ENCODE measurements around the gene GDPD1.
A peak's percentile ranks its signal among the peaks of the same experiment; 100 is the strongest.

GDPD1 gene

GRCh38 chr17:59275618-59276017, 55.3 kb downstream of the GDPD1 start:
- no peaks in the 10 kb centered on the region for H3K27me3 ChIP-seq (ENCODE audit: low read depth, low read length)
- H3K27ac ChIP-seq (ENCODE audit: low read length): no peak overlapping the region
- H3K79me2 ChIP-seq (ENCODE audit: low read length): no peaks in the 10 kb centered on the region
- H3K4me3 ChIP-seq (ENCODE audit: low read length): no peak overlapping the region
- H3K4me2 ChIP-seq (ENCODE audit: low read length): no peak overlapping the region
- no peak for TF ChIP-seq EZH2phosphoT487 (IDR thresholded peaks at IDR 0.05; ENCODE audit: low read depth)
- TF ChIP-seq, protein P1, sequence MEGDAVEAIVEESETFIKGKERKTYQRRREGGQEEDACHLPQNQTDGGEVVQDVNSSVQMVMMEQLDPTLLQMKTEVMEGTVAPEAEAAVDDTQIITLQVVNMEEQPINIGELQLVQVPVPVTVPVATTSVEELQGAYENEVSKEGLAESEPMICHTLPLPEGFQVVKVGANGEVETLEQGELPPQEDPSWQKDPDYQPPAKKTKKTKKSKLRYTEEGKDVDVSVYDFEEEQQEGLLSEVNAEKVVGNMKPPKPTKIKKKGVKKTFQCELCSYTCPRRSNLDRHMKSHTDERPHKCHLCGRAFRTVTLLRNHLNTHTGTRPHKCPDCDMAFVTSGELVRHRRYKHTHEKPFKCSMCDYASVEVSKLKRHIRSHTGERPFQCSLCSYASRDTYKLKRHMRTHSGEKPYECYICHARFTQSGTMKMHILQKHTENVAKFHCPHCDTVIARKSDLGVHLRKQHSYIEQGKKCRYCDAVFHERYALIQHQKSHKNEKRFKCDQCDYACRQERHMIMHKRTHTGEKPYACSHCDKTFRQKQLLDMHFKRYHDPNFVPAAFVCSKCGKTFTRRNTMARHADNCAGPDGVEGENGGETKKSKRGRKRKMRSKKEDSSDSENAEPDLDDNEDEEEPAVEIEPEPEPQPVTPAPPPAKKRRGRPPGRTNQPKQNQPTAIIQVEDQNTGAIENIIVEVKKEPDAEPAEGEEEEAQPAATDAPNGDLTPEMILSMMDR (IDR thresholded peaks at IDR 0.05; ENCODE audit: low read depth, low read length): no peak
- no peaks in the 10 kb centered on the region for H4K20me1 ChIP-seq (ENCODE audit: insufficient read depth, low read length)
- no peaks in the 10 kb centered on the region for H3K36me3 ChIP-seq (replicated peaks; ENCODE audit: low read depth, low read length)
- H3K9me3 ChIP-seq (ENCODE audit: insufficient read depth, low read length): no peaks in the 10 kb centered on the region
- no peak overlapping the region for H2AFZ ChIP-seq (ENCODE audit: low read depth, low read length)
- H3K4me1 ChIP-seq (ENCODE audit: low read length): peaks cover 30% of the 10 kb centered on the region
- no peak overlapping the region for H3K9ac ChIP-seq (ENCODE audit: low read length)

DNA sequence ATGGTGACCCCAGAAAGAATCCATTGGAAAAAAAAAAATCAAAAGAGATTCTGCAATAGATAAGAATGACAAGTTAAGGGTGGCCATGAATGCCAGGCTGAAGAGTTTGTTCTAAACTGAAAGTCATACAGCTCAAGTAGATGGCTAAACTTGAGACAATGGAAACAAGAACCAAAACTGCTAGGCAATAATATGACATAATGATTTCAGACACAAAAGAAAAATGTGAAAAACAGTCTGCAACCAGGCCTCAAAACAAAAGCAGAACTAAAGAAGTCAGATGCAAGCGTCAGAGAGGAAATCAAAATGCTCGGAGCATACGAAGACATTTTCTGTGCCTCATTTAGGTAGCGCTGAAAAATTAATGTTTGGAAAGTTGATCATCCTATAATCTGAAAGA, 56.7 kb downstream of the GDPD1 start:
- peak overlapping the region; percentile 29 for H3K27ac ChIP-seq (ENCODE audit: low read length)
- no peaks in the 10 kb centered on the region for H3K9me3 ChIP-seq (ENCODE audit: insufficient read depth, low read length)
- TF ChIP-seq, protein P1 (IDR thresholded peaks at IDR 0.05; ENCODE audit: low read depth, low read length): no peak
- TF ChIP-seq EZH2phosphoT487 (IDR thresholded peaks at IDR 0.05; ENCODE audit: low read depth): no peak
- peak overlapping the region; percentile 9; the same call in 1 of the 2 replicates for H3K9ac ChIP-seq (ENCODE audit: low read length)
- peak overlapping the region; percentile 14 for H3K4me3 ChIP-seq (ENCODE audit: low read length)
- peaks cover 22% of the 10 kb centered on the region for H3K4me1 ChIP-seq (ENCODE audit: low read length)
- peak overlapping the region; percentile 37 for H2AFZ ChIP-seq (ENCODE audit: low read depth, low read length)
- no peaks in the 10 kb centered on the region for H4K20me1 ChIP-seq (ENCODE audit: insufficient read depth, low read length)
- H3K27me3 ChIP-seq (ENCODE audit: low read depth, low read length): no peaks in the 10 kb centered on the region
- no peaks in the 10 kb centered on the region for H3K79me2 ChIP-seq (ENCODE audit: low read length)
- H3K36me3 ChIP-seq (replicated peaks; ENCODE audit: low read depth, low read length): no peaks in the 10 kb centered on the region
- peak overlapping the region; percentile 48 for H3K4me2 ChIP-seq (ENCODE audit: low read length)

DNA sequence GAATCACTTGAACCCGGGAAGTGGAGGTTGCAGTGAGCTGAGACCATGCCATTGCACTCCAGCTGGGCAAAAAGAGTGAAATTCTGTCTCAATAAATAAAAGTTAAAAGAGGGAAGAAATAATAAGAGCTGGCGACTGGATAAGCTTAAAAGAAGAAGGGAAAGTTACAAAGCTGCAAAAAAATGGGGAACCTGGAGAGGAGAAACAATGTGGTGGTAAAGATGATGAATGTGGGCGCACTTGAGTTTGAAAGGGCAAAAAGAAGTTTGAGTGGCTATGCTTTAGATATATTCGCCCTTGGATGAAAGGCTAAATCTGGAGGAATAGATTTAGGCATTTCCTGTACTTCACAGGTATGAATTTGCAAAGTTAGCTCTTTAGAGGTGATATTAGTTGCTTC, 58.1 kb downstream of the GDPD1 start:
- H3K27ac ChIP-seq (ENCODE audit: low read length): no peak overlapping the region
- H3K36me3 ChIP-seq (replicated peaks; ENCODE audit: low read depth, low read length): no peaks in the 10 kb centered on the region
- H3K4me1 ChIP-seq (ENCODE audit: low read length): peaks cover 22% of the 10 kb centered on the region
- no peaks in the 10 kb centered on the region for H4K20me1 ChIP-seq (ENCODE audit: insufficient read depth, low read length)
- no peak overlapping the region for H3K9ac ChIP-seq (ENCODE audit: low read length)
- no peak overlapping the region; the same call in 1 of the 2 replicates for H3K4me2 ChIP-seq (ENCODE audit: low read length)
- H3K4me3 ChIP-seq (ENCODE audit: low read length): no peak overlapping the region
- no peaks in the 10 kb centered on the region for H3K9me3 ChIP-seq (ENCODE audit: insufficient read depth, low read length)
- no peaks in the 10 kb centered on the region for H3K79me2 ChIP-seq (ENCODE audit: low read length)
- no peaks in the 10 kb centered on the region for H3K27me3 ChIP-seq (ENCODE audit: low read depth, low read length)
- TF ChIP-seq, protein P1 (IDR thresholded peaks at IDR 0.05; ENCODE audit: low read depth, low read length): no peak
- TF ChIP-seq EZH2phosphoT487 (IDR thresholded peaks at IDR 0.05; ENCODE audit: low read depth): no peak
- H2AFZ ChIP-seq (ENCODE audit: low read depth, low read length): peak overlapping the region; percentile 17; the same call in 1 of the 2 replicates

- H2AFZ ChIP-seq (ENCODE audit: low read depth, low read length): no peak overlapping the region
- no peak overlapping the region for H3K4me3 ChIP-seq (ENCODE audit: low read length)
- peaks cover 6% of the 10 kb centered on the region; the same call in 1 of the 2 replicates for H3K4me1 ChIP-seq (ENCODE audit: low read length)
- no peaks in the 10 kb centered on the region for H3K79me2 ChIP-seq (ENCODE audit: low read length)
- no peak overlapping the region for H3K27ac ChIP-seq (ENCODE audit: low read length)
- H3K9ac ChIP-seq (ENCODE audit: low read length): no peak overlapping the region
- H3K4me2 ChIP-seq (ENCODE audit: low read length): no peak overlapping the region
- no peaks in the 10 kb centered on the region for H3K27me3 ChIP-seq (ENCODE audit: low read depth, low read length)
- no peaks in the 10 kb centered on the region for H4K20me1 ChIP-seq (ENCODE audit: insufficient read depth, low read length)
- H3K36me3 ChIP-seq (replicated peaks; ENCODE audit: low read depth, low read length): no peaks in the 10 kb centered on the region
- no peaks in the 10 kb centered on the region for H3K9me3 ChIP-seq (ENCODE audit: insufficient read depth, low read length)
- TF ChIP-seq, protein P1 (IDR thresholded peaks at IDR 0.05; ENCODE audit: low read depth, low read length): no peak
- no peak for TF ChIP-seq EZH2phosphoT487 (IDR thresholded peaks at IDR 0.05; ENCODE audit: low read depth)
Measured at GRCh38 chr17:59284317-59284716, 64.0 kb downstream of the GDPD1 start.

All from OCI-LY3 (cell line).